Uterus (tissue), 2 donors: Measurements from ENCODE around the gene HAUS2.
"Not testable (repeated sequence)": the region's sequence is repeated elsewhere in the genome, so short reads cannot be mapped to it uniquely, and the experiment has no call there.

Source experiments
- POLR2A ChIP-seq, 2 donors: fragments of 450-650 bp; IDR thresholded peaks; one replicate each; pipeline ENCODE4 v1.6.1; 2016; ENCODE audit warnings: antibody characterized with exemption in 2 of 2, mild to moderate bottlenecking in 1 of 2, moderate library complexity in 1 of 2
- TF ChIP-seq, protein P1 (sequence below), 4 experiments: fragments of 200-600 bp in 2 of 4; fragments of 450-650 bp in 2 of 4; sonication (generic) in 2 of 4; IDR thresholded peaks; one replicate each; pipeline ENCODE4 v1.5.1; 2016 to 2019; ENCODE audit warnings: antibody characterized with exemption in 4 of 4, mild to moderate bottlenecking in 2 of 4, moderate library complexity in 1 of 4

DNA sequence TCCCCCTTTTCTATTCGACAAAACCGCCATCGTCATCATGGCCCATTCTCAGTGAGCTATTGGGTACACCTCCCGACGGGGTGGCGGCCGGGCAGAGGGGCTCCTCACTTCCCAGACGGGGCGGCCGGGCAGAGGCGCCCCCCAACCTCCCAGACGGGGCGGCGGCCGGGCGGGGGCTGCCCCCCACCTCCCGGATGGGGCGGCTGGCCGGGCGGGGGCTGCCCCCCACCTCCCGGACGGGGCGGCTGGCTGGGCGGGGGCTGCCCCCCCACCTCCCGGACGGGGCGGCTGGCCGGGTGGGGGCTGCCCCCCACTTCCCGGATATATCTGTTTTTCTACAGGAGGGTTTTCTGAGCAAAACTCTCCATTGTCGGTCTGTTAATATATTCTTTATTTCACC is 52.7 kb downstream of the HAUS2 start:
- TF ChIP-seq, protein P1, sequence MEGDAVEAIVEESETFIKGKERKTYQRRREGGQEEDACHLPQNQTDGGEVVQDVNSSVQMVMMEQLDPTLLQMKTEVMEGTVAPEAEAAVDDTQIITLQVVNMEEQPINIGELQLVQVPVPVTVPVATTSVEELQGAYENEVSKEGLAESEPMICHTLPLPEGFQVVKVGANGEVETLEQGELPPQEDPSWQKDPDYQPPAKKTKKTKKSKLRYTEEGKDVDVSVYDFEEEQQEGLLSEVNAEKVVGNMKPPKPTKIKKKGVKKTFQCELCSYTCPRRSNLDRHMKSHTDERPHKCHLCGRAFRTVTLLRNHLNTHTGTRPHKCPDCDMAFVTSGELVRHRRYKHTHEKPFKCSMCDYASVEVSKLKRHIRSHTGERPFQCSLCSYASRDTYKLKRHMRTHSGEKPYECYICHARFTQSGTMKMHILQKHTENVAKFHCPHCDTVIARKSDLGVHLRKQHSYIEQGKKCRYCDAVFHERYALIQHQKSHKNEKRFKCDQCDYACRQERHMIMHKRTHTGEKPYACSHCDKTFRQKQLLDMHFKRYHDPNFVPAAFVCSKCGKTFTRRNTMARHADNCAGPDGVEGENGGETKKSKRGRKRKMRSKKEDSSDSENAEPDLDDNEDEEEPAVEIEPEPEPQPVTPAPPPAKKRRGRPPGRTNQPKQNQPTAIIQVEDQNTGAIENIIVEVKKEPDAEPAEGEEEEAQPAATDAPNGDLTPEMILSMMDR (IDR thresholded peaks at IDR 0.05): not testable (repeated sequence)
- not testable (repeated sequence) for TF ChIP-seq POLR2A (IDR thresholded peaks at IDR 0.05)
